Mesothelial cell of epicardium (in vitro differentiated cells): Measurements from ENCODE around the gene MAPK11. TPM values are rescaled to one million over a fixed set of nuclear protein-coding genes. Genes with fewer than 3 reads are reported as not detected.

ENCODE experiments used
- DNase-seq, 2 experiments: peaks; one replicate each; pipeline ENCODE4 v3.0.0; 2021; ENCODE audit warnings: low spot score in 2 of 2; ENCODE audit not compliant: unreplicated experiment in 2 of 2
- H3K27ac Mint-ChIP-seq: 2 replicates; pipeline ENCODE4 v1.8.0; 2021; ENCODE audit warnings: mixed read lengths
- H3K27me3 Mint-ChIP-seq: 2 replicates; pipeline ENCODE4 v1.8.0; 2021; ENCODE audit warnings: low read depth, mixed read lengths
- H3K36me3 Mint-ChIP-seq: 2 replicates; pipeline ENCODE4 v1.8.0; 2021; ENCODE audit warnings: mixed read lengths
- H3K4me1 Mint-ChIP-seq: 2 replicates; pipeline ENCODE4 v1.8.0; 2021; ENCODE audit warnings: mixed read lengths
- H3K4me3 Mint-ChIP-seq: 2 replicates; pipeline ENCODE4 v1.8.0; 2021; ENCODE audit warnings: mild to moderate bottlenecking, moderate library complexity, mixed read lengths
- H3K9me3 Mint-ChIP-seq: 2 replicates; pipeline ENCODE4 v1.8.0; 2021; ENCODE audit warnings: mixed read lengths
- CTCF ChIP-seq: fragments of 200-600 bp; sonication (generic); IDR thresholded peaks from one replicate; pipeline ENCODE4 v1.5.0; 2021; ENCODE audit warnings: antibody characterized with exemption; ENCODE audit not compliant: unreplicated experiment
- total RNA-seq: library from RNA; stranded (reverse); gene quantifications from 3 replicates; pipeline ENCODE4 v1.2.1, GENCODE V29; 2021

The MAPK11 gene
- total RNA-seq, 1 donor from 2014 or later: 8.3 TPM

- H3K27ac Mint-ChIP-seq: no peak overlapping the region
- no peak for TF ChIP-seq CTCF
- no peak overlapping the region for H3K4me3 Mint-ChIP-seq
- DNase-seq: no peak
- no peaks in the 10 kb centered on the region for H3K9me3 Mint-ChIP-seq
- no peaks in the 10 kb centered on the region for H3K27me3 Mint-ChIP-seq
- H3K36me3 Mint-ChIP-seq: no peaks in the 10 kb centered on the region
- peaks cover 24% of the 10 kb centered on the region for H3K4me1 Mint-ChIP-seq
Observed at GRCh38 chr22:50310031-50310722, 40.0 kb upstream of the MAPK11 start.

DNA sequence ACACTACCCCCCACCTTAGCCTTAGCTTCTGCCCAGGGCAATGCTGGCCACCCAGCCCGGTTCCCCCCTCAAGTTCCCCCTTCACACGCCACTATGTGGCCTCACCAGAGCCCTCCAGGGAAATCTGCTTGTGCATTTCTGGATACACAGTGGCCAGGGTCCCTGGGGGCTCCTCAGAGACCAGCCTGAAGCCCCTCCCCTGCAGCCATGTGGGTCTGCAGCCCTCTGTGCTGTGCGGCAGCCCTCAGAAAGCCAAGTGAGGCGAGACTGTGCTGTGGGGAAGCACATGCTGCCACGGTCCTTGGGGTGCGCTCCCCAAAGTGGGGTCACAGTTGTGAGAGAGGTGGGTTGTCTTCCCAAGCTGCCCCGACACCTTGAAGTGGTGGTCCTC is 39.4 kb upstream of the MAPK11 start:
- Mint-ChIP-seq H3K4me1 (peaks cover 29% of the 10 kb centered on the region), H3K27ac (peak overlapping the region; percentile 50), H3K36me3 (no peaks in the 10 kb centered on the region), H3K9me3 (no peaks in the 10 kb centered on the region), H3K27me3 (no peaks in the 10 kb centered on the region), H3K4me3 (no peak overlapping the region)
- DNase-seq: no peak
- no peak for TF ChIP-seq CTCF

DNA sequence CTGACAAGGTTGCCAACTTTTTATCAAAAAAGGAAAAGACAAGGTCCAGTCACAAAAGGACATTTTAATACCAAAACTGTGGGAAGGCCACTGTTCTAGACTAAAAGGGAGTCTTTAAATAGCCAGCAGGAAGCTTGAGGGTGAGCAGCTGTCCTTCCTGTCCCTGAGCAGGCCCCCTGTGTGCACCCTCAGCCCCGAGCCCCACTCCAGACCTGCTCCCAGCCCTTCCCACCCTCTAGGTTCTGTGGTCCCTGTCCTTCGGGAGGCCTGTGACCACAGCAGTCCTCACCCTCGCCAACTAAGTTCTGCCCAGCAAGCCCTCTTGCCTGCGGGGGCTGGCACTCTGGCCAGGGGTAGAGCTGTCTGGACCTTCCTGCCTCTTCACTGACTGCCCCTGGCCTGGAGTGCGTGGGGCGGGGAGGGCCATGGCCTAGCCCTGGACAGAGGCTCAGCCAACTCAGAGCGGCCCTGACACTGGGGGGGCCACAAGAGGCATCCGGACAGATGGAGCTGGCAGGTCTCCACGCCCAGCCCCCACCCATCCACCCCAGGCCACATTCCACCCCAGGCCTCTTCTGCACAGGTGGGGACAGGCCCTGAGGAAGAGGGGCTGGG is 38.9 kb upstream of the MAPK11 start:
- Mint-ChIP-seq H3K9me3 (no peaks in the 10 kb centered on the region), H3K27me3 (no peaks in the 10 kb centered on the region), H3K4me1 (peaks cover 29% of the 10 kb centered on the region), H3K36me3 (no peaks in the 10 kb centered on the region), H3K4me3 (peak overlapping the region; percentile 61), H3K27ac (peak overlapping the region; percentile 96)
- no peak for TF ChIP-seq CTCF
- no peak for DNase-seq

- no peaks in the 10 kb centered on the region for H3K36me3 Mint-ChIP-seq
- H3K27me3 Mint-ChIP-seq: no peaks in the 10 kb centered on the region
- H3K9me3 Mint-ChIP-seq: no peaks in the 10 kb centered on the region
- peaks cover 34% of the 10 kb centered on the region for H3K4me1 Mint-ChIP-seq
- TF ChIP-seq CTCF: no peak
- peak overlapping the region; percentile 96 for H3K27ac Mint-ChIP-seq
- DNase-seq: no peak
- H3K4me3 Mint-ChIP-seq: peak overlapping the region; percentile 61
Observed at GRCh38 chr22:50308597-50308935, 38.4 kb upstream of the MAPK11 start.

DNA sequence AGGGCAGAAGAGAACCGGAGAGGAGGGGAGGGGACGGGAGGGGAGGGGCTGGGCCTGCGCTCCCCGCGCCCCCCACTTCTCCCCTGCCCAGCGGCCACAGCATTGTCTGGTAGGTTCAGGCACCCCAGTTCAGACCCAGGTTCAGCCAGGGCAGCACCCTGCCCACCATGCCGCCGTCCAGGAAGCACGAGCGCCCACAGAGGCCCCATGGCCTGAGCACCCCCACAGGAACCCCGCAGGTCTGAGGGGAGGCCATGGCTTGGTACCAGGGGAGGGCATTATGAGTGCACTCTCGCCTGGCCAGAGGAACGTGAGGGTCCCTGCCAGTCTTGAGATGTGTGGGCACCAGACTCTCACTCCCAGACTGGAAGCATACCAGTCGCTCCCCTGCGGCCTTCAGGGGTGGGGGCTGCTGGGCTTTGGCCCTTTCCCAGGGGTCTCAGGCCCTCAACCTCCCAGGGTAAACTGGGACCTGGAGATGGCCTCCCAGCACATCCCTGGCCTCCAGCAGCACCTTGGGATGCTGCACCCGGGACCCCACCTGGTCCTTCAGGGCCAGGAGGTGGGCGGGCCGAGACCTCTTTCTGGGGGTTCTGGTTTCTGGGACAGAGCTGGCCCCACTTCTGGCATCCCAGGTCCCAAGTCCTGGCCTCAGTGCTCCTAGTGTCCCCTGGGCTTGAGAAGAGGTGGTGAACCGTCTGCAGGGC is 37.9 kb upstream of the MAPK11 start:
- TF ChIP-seq CTCF: no peak
- H3K9me3 Mint-ChIP-seq: no peaks in the 10 kb centered on the region
- no peaks in the 10 kb centered on the region for H3K36me3 Mint-ChIP-seq
- no peak for DNase-seq
- H3K27ac Mint-ChIP-seq: peak overlapping the region; percentile 96
- H3K4me1 Mint-ChIP-seq: peaks cover 39% of the 10 kb centered on the region
- H3K27me3 Mint-ChIP-seq: no peaks in the 10 kb centered on the region
- H3K4me3 Mint-ChIP-seq: peak overlapping the region; percentile 47
